Astrocyte (in vitro differentiated cells and primary cell): ENCODE measurements around the gene RTL5. TPM values are rescaled to one million over a fixed set of nuclear protein-coding genes. Genes with fewer than 3 reads are reported as not detected.
A peak's percentile ranks its signal among the peaks of the same experiment; 100 is the strongest.

Experiments used
- DNase-seq: peaks from one replicate; pipeline ENCODE4 v3.0.0-alpha.2; 2010; ENCODE audit warnings: low read depth
- FAIRE-seq: peaks from 2 replicates; lab custom pipeline; 2011; peaks lifted over from hg19 to GRCh38; lab: Jason Lieb, UNC
- H2AFZ ChIP-seq: 2 replicates; pipeline ENCODE4 v1.6.0; 2012; ENCODE audit warnings: low read depth, low read length, inconsistent platforms
- H3K27ac ChIP-seq: 2 replicates; pipeline ENCODE4 v1.5.1; 2011; ENCODE audit warnings: low read depth, low read length, inconsistent platforms
- H3K27me3 ChIP-seq: 2 replicates; pipeline ENCODE4 v1.6.0; 2011; ENCODE audit warnings: low read length, inconsistent platforms; ENCODE audit not compliant: insufficient read depth
- H3K36me3 ChIP-seq: 2 replicates; pipeline ENCODE4 v1.5.1; 2011; ENCODE audit warnings: low read length, inconsistent platforms; ENCODE audit not compliant: insufficient read depth
- H3K4me1 ChIP-seq: 2 replicates; pipeline ENCODE4 v1.5.1; 2011; ENCODE audit warnings: low read length, inconsistent platforms; ENCODE audit not compliant: insufficient read depth
- H3K4me2 ChIP-seq: 2 replicates; pipeline ENCODE4 v1.6.0; 2012; ENCODE audit warnings: low read length, inconsistent platforms
- H3K4me3 ChIP-seq: 2 replicates; pipeline ENCODE4 v1.5.1; 2011; ENCODE audit warnings: low read depth, mild to moderate bottlenecking, low read length, inconsistent platforms; ENCODE audit not compliant: insufficient read depth
- H3K79me2 ChIP-seq: 2 replicates; pipeline ENCODE4 v1.6.0; 2012; ENCODE audit warnings: mild to moderate bottlenecking, low read length, inconsistent platforms; ENCODE audit not compliant: insufficient read depth
- H3K9ac ChIP-seq: 2 replicates; pipeline ENCODE4 v1.6.0; 2012; ENCODE audit warnings: mild to moderate bottlenecking, low read length, inconsistent platforms
- H3K9me3 ChIP-seq: 2 replicates; pipeline ENCODE4 v1.5.1; 2012; ENCODE audit warnings: low read depth, mild to moderate bottlenecking, low read length, inconsistent platforms; ENCODE audit not compliant: insufficient read depth
- H4K20me1 ChIP-seq: 2 replicates; pipeline ENCODE4 v1.6.0; 2012; ENCODE audit warnings: low read length, inconsistent platforms; ENCODE audit not compliant: insufficient read depth
- H3K27ac Mint-ChIP-seq: one replicate; pipeline ENCODE4 v1.8.0; 2021; ENCODE audit warnings: mild to moderate bottlenecking, mixed read lengths; ENCODE audit not compliant: unreplicated experiment
- H3K27me3 Mint-ChIP-seq: one replicate; pipeline ENCODE4 v1.8.0; 2021; ENCODE audit warnings: low read depth, mixed read lengths; ENCODE audit not compliant: unreplicated experiment
- H3K36me3 Mint-ChIP-seq: one replicate; pipeline ENCODE4 v1.8.0; 2021; ENCODE audit warnings: low read depth, mixed read lengths; ENCODE audit not compliant: unreplicated experiment
- H3K4me1 Mint-ChIP-seq: one replicate; pipeline ENCODE4 v1.8.0; 2021; ENCODE audit warnings: low read depth, mixed read lengths; ENCODE audit not compliant: unreplicated experiment
- H3K4me3 Mint-ChIP-seq: one replicate; pipeline ENCODE4 v1.8.0; 2021; ENCODE audit warnings: mild to moderate bottlenecking, moderate library complexity, mixed read lengths; ENCODE audit not compliant: unreplicated experiment
- H3K9me3 Mint-ChIP-seq: one replicate; pipeline ENCODE4 v1.8.0; 2021; ENCODE audit warnings: mild to moderate bottlenecking, mixed read lengths; ENCODE audit not compliant: unreplicated experiment
- EZH2 ChIP-seq: IDR thresholded peaks from 2 replicates; pipeline ENCODE4 v1.6.1; 2012; ENCODE audit warnings: mild to moderate bottlenecking, low read length, inconsistent platforms; ENCODE audit not compliant: insufficient read depth
- total RNA-seq: library from RNA; stranded (reverse); gene quantifications from 2 replicates; pipeline ENCODE4 v1.2.1, GENCODE V29; 2021
- TF ChIP-seq, protein P1 (sequence below): IDR thresholded peaks from 2 replicates; pipeline ENCODE4 v1.5.1; 2011; ENCODE audit warnings: low read depth, mild to moderate bottlenecking, inconsistent platforms, low read length, moderate library complexity; ENCODE audit not compliant: insufficient read depth

RTL5 gene
- total RNA-seq, 1 donor from 2014 or later: 16.1 TPM

DNA sequence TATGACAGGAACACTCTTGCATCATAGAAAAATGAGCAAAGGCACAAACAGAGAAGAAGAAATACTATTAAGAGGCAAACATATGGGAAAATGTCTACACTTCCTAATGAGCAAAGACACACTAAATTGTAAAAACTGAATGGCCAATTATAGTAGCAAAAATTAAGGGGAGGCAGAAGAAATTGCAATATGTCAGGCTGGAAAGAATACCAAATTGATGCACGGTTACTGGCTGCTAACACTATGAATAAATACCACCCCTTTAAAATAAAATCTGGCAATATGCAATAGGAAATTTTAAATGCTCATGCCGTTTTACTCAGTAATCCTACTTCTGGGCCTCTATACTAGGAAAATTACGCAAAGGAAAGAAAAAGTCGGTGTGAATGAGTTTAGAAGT lies 33.8 kb upstream of the RTL5 start:
- TF ChIP-seq, protein P1, sequence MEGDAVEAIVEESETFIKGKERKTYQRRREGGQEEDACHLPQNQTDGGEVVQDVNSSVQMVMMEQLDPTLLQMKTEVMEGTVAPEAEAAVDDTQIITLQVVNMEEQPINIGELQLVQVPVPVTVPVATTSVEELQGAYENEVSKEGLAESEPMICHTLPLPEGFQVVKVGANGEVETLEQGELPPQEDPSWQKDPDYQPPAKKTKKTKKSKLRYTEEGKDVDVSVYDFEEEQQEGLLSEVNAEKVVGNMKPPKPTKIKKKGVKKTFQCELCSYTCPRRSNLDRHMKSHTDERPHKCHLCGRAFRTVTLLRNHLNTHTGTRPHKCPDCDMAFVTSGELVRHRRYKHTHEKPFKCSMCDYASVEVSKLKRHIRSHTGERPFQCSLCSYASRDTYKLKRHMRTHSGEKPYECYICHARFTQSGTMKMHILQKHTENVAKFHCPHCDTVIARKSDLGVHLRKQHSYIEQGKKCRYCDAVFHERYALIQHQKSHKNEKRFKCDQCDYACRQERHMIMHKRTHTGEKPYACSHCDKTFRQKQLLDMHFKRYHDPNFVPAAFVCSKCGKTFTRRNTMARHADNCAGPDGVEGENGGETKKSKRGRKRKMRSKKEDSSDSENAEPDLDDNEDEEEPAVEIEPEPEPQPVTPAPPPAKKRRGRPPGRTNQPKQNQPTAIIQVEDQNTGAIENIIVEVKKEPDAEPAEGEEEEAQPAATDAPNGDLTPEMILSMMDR: no peak
- no peak for TF ChIP-seq EZH2
- H3K9ac ChIP-seq: no peak overlapping the region
- Mint-ChIP-seq H3K27me3 (peaks cover 4% of the 10 kb centered on the region), H3K4me1 (no peaks in the 10 kb centered on the region), H3K36me3 (no peaks in the 10 kb centered on the region), H3K4me3 (no peak overlapping the region), H3K9me3 (peaks cover 3% of the 10 kb centered on the region), H3K27ac (no peak overlapping the region)
- no peaks in the 10 kb centered on the region for H3K79me2 ChIP-seq
- H4K20me1 ChIP-seq: no peaks in the 10 kb centered on the region
- H2AFZ ChIP-seq: no peak overlapping the region
- H3K4me1 ChIP-seq: no peaks in the 10 kb centered on the region
- H3K4me3 ChIP-seq: no peak overlapping the region
- no peak overlapping the region for H3K27ac ChIP-seq
- no peak overlapping the region for H3K4me2 ChIP-seq
- no peak for DNase-seq
- no peaks in the 10 kb centered on the region for H3K9me3 ChIP-seq
- H3K36me3 ChIP-seq: no peaks in the 10 kb centered on the region
- H3K27me3 ChIP-seq: no peaks in the 10 kb centered on the region
- FAIRE-seq: no peak

DNA sequence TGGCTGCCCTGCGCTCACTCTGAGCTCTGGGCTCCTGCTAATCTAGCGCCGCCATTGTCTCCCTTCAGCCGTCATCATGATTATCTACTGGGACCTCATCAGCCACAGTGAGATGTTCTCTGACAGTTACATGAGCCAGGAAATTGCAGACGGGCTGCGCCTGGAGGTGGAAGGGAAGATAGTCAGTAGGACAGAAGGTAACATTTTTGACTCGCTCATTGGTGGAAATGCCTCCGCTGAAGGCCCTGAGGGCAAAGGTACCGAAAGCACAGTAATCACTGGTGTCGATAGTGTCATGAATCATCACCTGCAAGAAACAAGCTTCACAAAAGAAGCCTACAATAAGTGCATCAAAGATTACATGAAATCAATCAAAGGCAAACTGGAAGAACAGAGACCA lies 28.1 kb upstream of the RTL5 start:
- Mint-ChIP-seq H3K4me1 (no peaks in the 10 kb centered on the region), H3K27ac (no peak overlapping the region), H3K36me3 (peaks cover 3% of the 10 kb centered on the region), H3K4me3 (no peak overlapping the region), H3K9me3 (peaks cover 13% of the 10 kb centered on the region), H3K27me3 (no peaks in the 10 kb centered on the region)
- FAIRE-seq (no peak), DNase-seq (no peak)
- no peaks in the 10 kb centered on the region for H4K20me1 ChIP-seq
- H3K27ac ChIP-seq: no peak overlapping the region
- no peaks in the 10 kb centered on the region for H3K9me3 ChIP-seq
- no peaks in the 10 kb centered on the region for H3K27me3 ChIP-seq
- H3K79me2 ChIP-seq: no peaks in the 10 kb centered on the region
- no peak overlapping the region for H3K4me2 ChIP-seq
- TF ChIP-seq, protein P1: no peak
- no peak for TF ChIP-seq EZH2
- no peak overlapping the region for H2AFZ ChIP-seq
- H3K4me3 ChIP-seq: no peak overlapping the region
- H3K36me3 ChIP-seq: no peaks in the 10 kb centered on the region
- no peaks in the 10 kb centered on the region for H3K4me1 ChIP-seq
- H3K9ac ChIP-seq: no peak overlapping the region

DNA sequence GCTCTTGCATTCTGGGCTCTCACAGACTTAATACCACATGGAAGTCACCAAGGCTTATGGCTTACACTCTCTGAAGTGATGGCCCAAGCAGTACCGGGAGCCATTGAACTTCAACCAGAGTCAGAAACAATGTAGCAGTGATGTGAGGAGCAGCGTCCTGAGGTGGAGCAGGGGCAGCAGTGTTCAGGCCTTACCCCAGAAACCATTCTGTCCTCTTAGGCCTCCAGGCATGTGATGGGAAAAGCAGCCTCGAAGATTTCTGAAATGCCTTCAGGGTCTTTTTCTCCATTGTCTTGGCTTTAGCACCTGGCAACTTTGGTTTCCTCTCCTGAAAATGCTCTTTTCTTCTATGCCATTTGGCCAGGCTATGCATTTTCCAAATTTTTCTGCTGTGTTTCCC lies 27.1 kb upstream of the RTL5 start:
- no peak for TF ChIP-seq EZH2
- TF ChIP-seq, protein P1: no peak
- Histone ChIP-seq H3K4me3 (no peak overlapping the region), H3K9me3 (no peaks in the 10 kb centered on the region), H3K79me2 (no peaks in the 10 kb centered on the region), H3K4me1 (no peaks in the 10 kb centered on the region), H3K9ac (no peak overlapping the region), H3K36me3 (no peaks in the 10 kb centered on the region), H2AFZ (no peak overlapping the region), H3K4me2 (no peak overlapping the region), H3K27me3 (no peaks in the 10 kb centered on the region), H3K27ac (no peak overlapping the region), H4K20me1 (no peaks in the 10 kb centered on the region)
- DNase-seq: no peak
- FAIRE-seq: peak; percentile 26
- Mint-ChIP-seq H3K4me1 (no peaks in the 10 kb centered on the region), H3K9me3 (peaks cover 13% of the 10 kb centered on the region), H3K27ac (no peak overlapping the region), H3K27me3 (no peaks in the 10 kb centered on the region), H3K4me3 (no peak overlapping the region), H3K36me3 (peaks cover 3% of the 10 kb centered on the region)
